Measurements from ENCODE around the gene CLDN11.
A peak's percentile ranks its signal among the peaks of the same experiment; 100 is the strongest.

Gene CLDN11

DNA sequence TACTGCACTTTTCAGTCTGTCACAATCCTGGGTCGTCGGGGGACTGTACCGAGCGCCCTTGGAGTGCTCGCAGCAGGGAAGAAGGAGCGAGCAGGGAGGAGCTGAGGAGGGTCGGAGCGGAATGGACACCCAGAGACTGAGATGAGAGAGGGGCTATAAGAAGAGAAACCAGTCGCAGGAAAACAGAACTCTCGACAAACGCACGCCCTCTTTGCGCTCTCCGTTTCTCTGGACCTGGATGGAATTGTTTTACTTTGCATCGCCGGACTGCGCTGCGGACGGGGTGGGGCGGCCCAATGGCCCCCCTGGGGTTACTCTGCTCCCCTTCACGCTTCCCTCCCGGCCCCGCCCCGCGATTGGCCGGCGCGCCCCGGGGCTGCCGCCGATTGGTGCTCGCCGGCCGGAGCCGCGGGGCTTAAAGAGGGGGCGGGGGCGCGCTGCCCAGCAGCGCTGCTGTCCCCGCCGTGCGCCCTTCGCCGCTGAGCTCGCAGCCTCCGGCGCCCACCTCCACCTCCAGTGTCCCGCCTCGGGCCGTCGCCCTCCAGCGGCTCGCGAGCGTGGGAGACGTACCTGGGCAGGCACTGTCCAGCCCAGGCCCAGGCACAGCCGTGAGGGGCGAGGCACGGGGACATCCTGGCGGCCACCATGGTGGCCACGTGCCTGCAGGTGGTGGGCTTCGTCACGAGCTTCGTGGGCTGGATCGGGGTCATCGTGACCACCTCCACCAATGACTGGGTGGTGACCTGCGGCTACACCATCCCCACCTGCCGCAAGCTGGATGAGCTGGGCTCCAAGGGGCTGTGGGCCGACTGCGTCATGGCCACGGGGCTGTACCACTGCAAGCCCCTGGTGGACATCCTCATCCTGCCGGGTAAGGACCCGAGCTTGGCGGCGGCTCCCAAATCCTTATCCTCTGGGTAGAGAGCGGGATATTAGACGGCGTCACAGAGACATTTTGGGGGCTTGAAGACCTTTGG is at the start of gene CLDN11:
Gene CLDN11 (plus strand): TSS at position 447 of the 977 bp plus-strand sequence. CDS start 199 bp downstream, at position 646.
- DNase-seq (ENCODE audit: low spot score), result peak; percentile 80

DNA sequence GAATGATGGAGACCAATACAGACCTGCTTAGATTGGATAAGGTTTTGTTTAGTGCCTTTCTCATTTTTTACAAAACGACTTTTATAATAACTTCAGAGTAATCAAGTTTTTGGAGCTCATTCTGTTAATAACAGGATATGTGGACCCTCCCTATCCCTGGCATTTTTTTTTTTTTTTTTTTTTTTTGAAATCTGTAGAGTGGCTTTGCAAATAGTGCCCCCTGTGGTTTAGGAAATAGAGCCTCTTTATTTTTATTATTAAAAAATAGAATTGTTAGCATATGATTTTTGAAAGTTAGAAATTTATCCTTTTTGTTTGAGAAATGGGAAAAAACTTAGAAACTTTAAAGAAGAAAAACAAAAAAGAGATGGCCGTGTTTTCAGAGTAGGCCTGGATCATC is 49.7 kb upstream of the CLDN11 start:
- no peak for DNase-seq (ENCODE audit: low spot score)

DNA sequence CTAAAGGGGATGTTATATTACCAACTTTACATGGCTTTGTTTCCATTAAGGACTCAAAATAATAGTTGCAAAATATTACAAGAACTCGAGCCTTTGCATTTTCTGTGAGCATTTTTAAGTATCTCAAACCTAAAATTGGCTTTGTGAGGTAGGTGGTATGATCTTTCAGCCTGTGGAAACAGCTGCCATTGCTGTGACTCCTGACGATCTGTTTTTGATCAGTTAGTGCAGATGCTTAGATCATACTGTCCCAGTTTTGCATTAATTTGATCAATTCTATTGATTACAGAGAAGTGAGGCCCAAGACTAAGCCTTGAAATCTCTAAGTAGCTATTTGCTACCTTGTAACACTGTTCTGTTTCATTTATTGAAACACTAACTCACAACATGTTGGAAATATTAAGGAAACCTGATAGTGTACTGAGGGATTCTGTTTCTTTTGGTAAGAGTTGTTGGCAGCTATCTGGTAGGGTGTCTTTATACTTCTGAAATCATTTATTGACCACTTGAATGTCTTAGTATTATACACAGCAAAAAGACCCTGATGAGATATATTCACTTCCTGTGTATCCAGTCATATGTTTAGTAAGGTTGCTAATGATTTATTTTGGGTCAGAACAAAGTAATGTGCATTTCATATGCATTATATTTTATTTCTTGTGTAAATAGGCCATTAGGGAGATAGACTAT is 46.3 kb upstream of the CLDN11 start:
- no peak for DNase-seq (ENCODE audit: low spot score)

- DNase-seq (ENCODE audit: low spot score), result no peak
Observed at GRCh38 chr3:170383567-170383966, 35.1 kb upstream of the CLDN11 start.

GRCh38 chr3:170386468-170386867 is 32.2 kb upstream of the CLDN11 start:
- DNase-seq (ENCODE audit: low spot score), result no peak

DNA sequence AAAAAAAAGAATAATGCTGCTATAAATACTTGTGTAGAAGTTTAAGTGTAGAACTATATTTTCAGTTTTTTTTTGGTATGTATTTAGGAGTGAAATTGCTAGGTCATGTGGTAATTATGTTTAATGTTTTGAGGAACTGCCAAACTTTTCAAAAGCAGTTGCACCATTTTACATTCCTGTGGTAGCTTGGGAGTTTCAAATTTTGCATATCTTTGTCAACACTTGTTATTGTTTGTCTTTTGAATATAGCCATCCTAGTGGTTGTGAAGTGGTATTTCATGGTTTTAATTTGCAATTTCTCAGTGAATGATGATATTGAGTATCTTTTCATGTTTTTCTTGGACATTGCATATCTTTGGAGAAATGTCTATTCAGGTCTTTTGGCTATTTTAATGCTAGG is 30.7 kb upstream of the CLDN11 start:
- DNase-seq (ENCODE audit: low spot score), result no peak

GRCh38 chr3:170391108-170391507 is 27.6 kb upstream of the CLDN11 start:
- no peak for DNase-seq (ENCODE audit: low spot score)

DNA sequence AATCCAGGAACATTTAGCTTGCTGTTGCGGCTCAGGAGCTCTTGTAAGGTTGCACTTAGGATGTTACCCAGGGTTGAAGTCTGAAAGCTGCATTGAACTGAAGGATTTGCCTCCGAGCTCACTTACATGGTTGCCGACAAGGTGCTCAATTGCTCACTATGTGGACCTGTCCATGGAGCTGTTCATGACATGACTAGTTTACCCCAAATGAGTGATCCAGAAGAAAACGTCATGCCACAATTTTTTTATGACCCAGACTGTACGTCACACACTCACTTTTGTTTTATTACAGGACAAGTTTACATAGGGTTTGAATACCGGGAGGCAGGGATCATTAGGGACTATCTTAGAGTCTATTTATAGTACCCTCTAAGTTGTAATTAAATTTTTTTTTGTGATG is 21.0 kb upstream of the CLDN11 start:
- DNase-seq (ENCODE audit: low spot score), result no peak

DNA sequence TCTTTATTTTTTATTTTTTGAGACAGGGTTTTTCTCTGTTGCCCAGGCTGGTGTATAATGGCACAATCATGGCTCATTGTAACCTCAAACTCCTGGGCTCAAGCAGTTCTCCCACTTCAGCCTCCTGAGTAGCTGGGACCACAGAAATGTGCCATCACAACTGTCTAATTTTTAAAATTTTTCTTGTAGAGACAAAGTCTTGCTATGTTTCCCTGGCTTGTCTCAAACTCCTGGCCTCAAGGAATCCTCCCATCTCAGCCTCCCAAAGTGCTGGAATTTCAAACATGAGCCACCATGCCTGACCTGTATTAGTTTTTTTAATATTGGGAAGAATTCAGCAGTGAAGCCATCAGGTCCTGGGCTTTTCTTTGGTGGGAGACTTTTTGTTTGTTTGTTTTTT is 13.6 kb upstream of the CLDN11 start:
- no peak for DNase-seq (ENCODE audit: low spot score)

- DNase-seq (ENCODE audit: low spot score), result peak; percentile 58
Observed at GRCh38 chr3:170410428-170411029, 8.1 kb upstream of the CLDN11 start.

- DNase-seq (ENCODE audit: low spot score), result no peak
Observed at GRCh38 chr3:170413291-170413690, 5.4 kb upstream of the CLDN11 start.

- DNase-seq (ENCODE audit: low spot score), result peak; percentile 84
Observed at GRCh38 chr3:170414202-170414663, 4.4 kb upstream of the CLDN11 start.

- DNase-seq (ENCODE audit: low spot score), result no peak
Observed at GRCh38 chr3:170417090-170417489, 1.6 kb upstream of the CLDN11 start.

DNA sequence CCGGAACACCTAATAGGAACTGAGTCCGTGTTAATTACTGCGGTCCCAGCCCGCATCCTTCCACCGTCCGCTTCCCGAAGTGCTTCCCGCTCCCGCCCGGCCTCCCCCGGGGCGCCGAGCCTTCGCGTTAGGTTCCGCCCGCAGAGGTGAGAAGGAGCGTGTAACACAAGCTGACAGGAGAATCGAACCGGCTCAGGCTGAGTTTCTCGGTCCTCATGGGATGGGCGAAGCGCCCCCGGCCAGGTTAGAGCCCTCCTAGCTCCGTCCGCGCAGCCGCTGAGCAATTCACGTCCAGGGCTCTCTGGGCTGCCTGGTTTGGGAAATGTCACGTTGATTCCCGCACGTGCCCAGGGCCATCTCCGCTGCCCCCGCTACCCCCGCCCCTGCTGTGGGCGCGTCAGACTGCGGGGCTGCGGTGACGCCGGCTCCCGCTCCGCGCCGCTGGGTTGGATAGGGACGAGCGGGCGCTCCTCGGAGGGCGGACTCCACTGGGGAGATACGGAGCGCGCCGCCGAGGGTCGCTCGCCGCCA is 954 bp downstream of the CLDN11 start:
- peak; percentile 54 for DNase-seq (ENCODE audit: low spot score)

GRCh38 chr3:170420307-170420821 is 1.7 kb downstream of the CLDN11 start:
- DNase-seq (ENCODE audit: low spot score), result no peak

- peak; percentile 77 for DNase-seq (ENCODE audit: low spot score)
Observed at GRCh38 chr3:170421111-170421641, 2.5 kb downstream of the CLDN11 start.

- no peak for DNase-seq (ENCODE audit: low spot score)
Observed at GRCh38 chr3:170421758-170422157, 3.1 kb downstream of the CLDN11 start.

DNA sequence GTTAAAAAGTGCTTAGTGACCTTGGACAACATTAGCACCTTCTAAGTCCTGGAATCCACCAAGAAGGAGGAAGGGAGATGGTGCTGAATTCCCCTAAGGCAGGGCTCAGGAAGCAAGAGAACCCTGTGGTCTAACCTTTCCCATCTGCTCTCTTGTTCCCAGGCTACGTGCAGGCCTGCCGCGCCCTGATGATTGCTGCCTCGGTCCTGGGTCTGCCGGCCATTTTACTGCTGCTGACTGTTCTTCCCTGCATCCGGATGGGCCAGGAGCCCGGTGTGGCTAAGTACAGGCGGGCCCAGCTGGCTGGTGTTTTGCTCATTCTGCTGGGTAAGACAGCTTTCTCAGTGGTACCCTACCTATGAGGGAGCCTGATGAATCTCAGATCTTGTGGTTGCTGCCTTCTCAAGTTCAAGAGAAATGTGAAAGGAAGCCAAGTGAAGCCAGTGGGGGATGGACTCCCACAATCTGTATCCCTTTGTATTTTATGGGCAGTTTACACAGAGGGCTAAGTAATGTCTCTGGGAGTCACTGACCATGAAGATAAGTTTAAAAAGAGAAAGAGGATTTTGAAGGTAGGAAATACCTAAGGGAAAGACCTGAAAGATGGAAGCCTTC is 4.4 kb downstream of the CLDN11 start:
- DNase-seq (ENCODE audit: low spot score), result no peak

- DNase-seq (ENCODE audit: low spot score), result no peak
Observed at GRCh38 chr3:170424879-170425278, 6.2 kb downstream of the CLDN11 start.

GRCh38 chr3:170425491-170426239 is 7.0 kb downstream of the CLDN11 start:
- DNase-seq (ENCODE audit: low spot score), result peak; percentile 93
